Panc1 (cell line): ENCODE results near the gene KLHL15. TPM values are rescaled to one million over a fixed set of nuclear protein-coding genes. Genes with fewer than 3 reads are reported as not detected.
"Not testable (repeated sequence)": the region's sequence is repeated elsewhere in the genome, so short reads cannot be mapped to it uniquely, and the experiment has no call there.

ENCODE experiments used
- ATAC-seq: fragments of 200-7000 bp; cut with Tn5 transposase; 2 replicates; pipeline ENCODE4 v1.9.1; 2020; ENCODE audit warnings: mild to moderate bottlenecking, moderate library complexity
- BruUV-seq: library from RNA; stranded (reverse); fragments of 400-500 nt; replicated peaks from 2 replicates; lab custom pipeline; 2021; lab: Mats Ljungman, UMichigan
- CTCF ChIA-PET: fragments of 300-600 bp; sonication (Branson Sonifier 250); formaldehyde crosslinking; loops from one replicate; lab custom pipeline; 2022; ENCODE audit warnings: antibody characterized with exemption; lab: Charles Lee
- POLR2A ChIA-PET: fragments of 300-600 bp; sonication (Branson Sonifier 250); formaldehyde crosslinking; loops from one replicate; lab custom pipeline; 2022; ENCODE audit warnings: antibody characterized with exemption; lab: Charles Lee
- DNase-seq: peaks from one replicate; pipeline ENCODE4 v3.0.0-alpha.2; 2010; ENCODE audit warnings: low read depth, low spot score
- H3K27ac ChIP-seq: 2 replicates; pipeline ENCODE4 v1.5.1; 2011; ENCODE audit warnings: mild to moderate bottlenecking, low read length, inconsistent platforms
- H3K27me3 ChIP-seq: fragments of 200-500 bp; sonication (Bioruptor generic); 2 replicates; pipeline ENCODE4 v1.6.0; 2014; ENCODE audit warnings: low read length, inconsistent platforms; ENCODE audit not compliant: control insufficient read depth, insufficient read depth
- H3K36me3 ChIP-seq: fragments of 200-500 bp; sonication (Bioruptor generic); 2 replicates; pipeline ENCODE4 v1.5.1; 2014; ENCODE audit warnings: inconsistent platforms, mild to moderate bottlenecking, low read length, moderate library complexity; ENCODE audit not compliant: control insufficient read depth, insufficient read depth
- H3K4me1 ChIP-seq: 2 replicates; pipeline ENCODE4 v1.5.1; 2011; ENCODE audit warnings: inconsistent platforms, mild to moderate bottlenecking, low read length, moderate library complexity; ENCODE audit not compliant: control insufficient read depth, insufficient read depth
- H3K4me3 ChIP-seq, 2 experiments: 2 replicates each; pipeline ENCODE4 v1.5.1; 2011 to 2012; ENCODE audit warnings: low read depth in 2 of 2, low read length in 2 of 2, mild to moderate bottlenecking in 2 of 2, inconsistent platforms in 1 of 2, moderate library complexity in 1 of 2
- H3K9me3 ChIP-seq: fragments of 200-500 bp; sonication (Bioruptor generic); 2 replicates; pipeline ENCODE4 v1.5.1; 2014; ENCODE audit warnings: low read depth, mild to moderate bottlenecking, inconsistent platforms, low read length, moderate library complexity; ENCODE audit not compliant: control insufficient read depth, insufficient read depth
- CTCF ChIP-seq: fragments of 450-650 bp; IDR thresholded peaks from 2 replicates; pipeline ENCODE4 v1.5.1; 2017; ENCODE audit warnings: mild to moderate bottlenecking
- POLR2AphosphoS5 ChIP-seq: IDR thresholded peaks from 2 replicates; pipeline ENCODE4 v1.6.1; 2012; ENCODE audit warnings: mild to moderate bottlenecking, low read depth, low read length, moderate library complexity
- REST ChIP-seq, 2 experiments: IDR thresholded peaks; 2 replicates each; pipeline ENCODE4 v1.6.1; 2011 to 2012; ENCODE audit warnings: low read depth in 2 of 2, control low read depth in 1 of 2, low read length in 1 of 2, mild to moderate bottlenecking in 1 of 2, moderate library complexity in 1 of 2; ENCODE audit not compliant: insufficient read depth in 1 of 2
- SIN3A ChIP-seq: IDR thresholded peaks from 2 replicates; pipeline ENCODE4 v1.6.1; 2012; ENCODE audit warnings: low read depth, mild to moderate bottlenecking, low read length, moderate library complexity, borderline replicate concordance; ENCODE audit not compliant: insufficient read depth
- TCF7L2 ChIP-seq: IDR thresholded peaks from 2 replicates; pipeline ENCODE4 v1.6.1; 2011; ENCODE audit warnings: mild to moderate bottlenecking, low read depth, low read length, inconsistent platforms
- in situ Hi-C: cut with HindIII; loops from 2 replicates; pipeline ENCODE4 v1.10.0; 2016; ENCODE audit warnings: low sequenced_read_pairs, low pct_unique_long_range_greater_than_20kb
- intact Hi-C: fragments of 100-400 bp; cut with micrococcal nuclease; formaldehyde crosslinking; loops from one replicate; pipeline ENCODE4 v1.10.0; 2022; ENCODE audit not compliant: unreplicated experiment
- total RNA-seq: library from RNA; stranded (reverse); gene quantifications from one replicate; pipeline ENCODE4 v1.2.1, GENCODE V29; 2021; ENCODE audit not compliant: unreplicated experiment

The KLHL15 gene
- total RNA-seq, 1 experiment from 2014 or later: 9.6 TPM

GRCh38 chrX:24054182-24055042, 27.4 kb upstream of the KLHL15 start, which contains the start of gene EIF2S3:
Gene EIF2S3, plus strand, starts transcription at chrX:24054956. Its CDS starts 13 bp downstream, at chrX:24054969.
- no peaks in the 10 kb centered on the region for H3K4me1 ChIP-seq
- ChIA-PET POLR2A (interaction anchor here (0.6 to 1.2 kb wide), 6 partner anchors 10 to 219 kb away, joined by 3 to 9 read pairs (median 4); partner anchors contain the start of gene KLHL15), CTCF (interaction anchor here (0.6 to 0.7 kb wide), 5 partner anchors 29 to 401 kb away, joined by 3 to 9 read pairs (median 3); no protein-coding TSS in a partner anchor)
- in situ Hi-C loops: no loop called here
- DNase-seq (peak; percentile 79), ATAC-seq (peak; percentile 95)
- TF ChIP-seq REST (IDR thresholded peaks at IDR 0.05; ENCODE audit: insufficient read depth in 1 of 2, low read depth in 2 of 2, low read length in 1 of 2) (no peak), SIN3A (0 out of 2 replicates have a peak, but pooled peaks have one; percentile 41), POLR2AphosphoS5 (peak; percentile 75), CTCF (peak; percentile 84), TCF7L2 (no peak)
- TSS peak; percentile 93 for BruUV-seq
- no peaks in the 10 kb centered on the region for H3K27me3 ChIP-seq
- intact Hi-C loops: no loop called here
- peaks cover 6% of the 10 kb centered on the region for H3K36me3 ChIP-seq
- peak within 1 kb of the TSS in 1 of 2 experiments; percentile 47; a peak in 2 of 4 replicates for H3K4me3 ChIP-seq
- H3K27ac ChIP-seq: peak within 1 kb of the TSS; percentile 79
- H3K9me3 ChIP-seq: no peaks in the 10 kb centered on the region

- H3K4me1 ChIP-seq, BruUV-seq, H3K36me3 ChIP-seq, in situ Hi-C loops, H3K27ac ChIP-seq, POLR2A ChIA-PET, H3K9me3 ChIP-seq, H3K27me3 ChIP-seq, ATAC-seq, CTCF ChIA-PET, DNase-seq, intact Hi-C loops, H3K4me3 ChIP-seq: not testable (repeated sequence)
These were observed 23.7 kb upstream of the KLHL15 start for GRCh38 chrX:24050522-24051318.

GRCh38 chrX:24049643-24050042, 22.7 kb upstream of the KLHL15 start:
- DNase-seq, H3K4me3 ChIP-seq, intact Hi-C loops, H3K36me3 ChIP-seq, CTCF ChIA-PET, H3K4me1 ChIP-seq, ATAC-seq, POLR2A ChIA-PET, BruUV-seq, H3K9me3 ChIP-seq, in situ Hi-C loops, H3K27ac ChIP-seq, H3K27me3 ChIP-seq: not testable (repeated sequence)

- intact Hi-C loops, CTCF ChIA-PET, H3K4me1 ChIP-seq, H3K9me3 ChIP-seq, POLR2A ChIA-PET, H3K27me3 ChIP-seq, DNase-seq, in situ Hi-C loops, BruUV-seq, H3K36me3 ChIP-seq, H3K4me3 ChIP-seq, H3K27ac ChIP-seq, ATAC-seq: not testable (repeated sequence)
These were observed 19.1 kb upstream of the KLHL15 start for GRCh38 chrX:24046060-24046459.
